GM12878 (cell line): Measurements from ENCODE around the gene TTLL11. TPM values are rescaled to one million over a fixed set of nuclear protein-coding genes. Genes with fewer than 3 reads are reported as not detected.

Source experiments
- ATAC-seq: fragments of 200-7000 bp; cut with Tn5 transposase; 3 replicates; pipeline ENCODE4 v1.9.1; 2020; ENCODE audit warnings: mild to moderate bottlenecking, moderate library complexity
- BruUV-seq: library from RNA; stranded (reverse); fragments of 400-500 nt; replicated peaks from 2 replicates; lab custom pipeline; 2021; lab: Mats Ljungman, UMichigan
- CTCF ChIA-PET: fragments of 300-600 bp; sonication (Branson Sonifier 250); formaldehyde crosslinking; extraction: SDS; loops from one replicate; lab custom pipeline; 2021; ENCODE audit warnings: inconsistent platforms; lab: Yijun Ruan, JAX
- POLR2A ChIA-PET: fragments of 350-600 bp; formaldehyde crosslinking; extraction: SDS; loops from one replicate; lab custom pipeline; 2021; ENCODE audit warnings: inconsistent platforms; lab: Charles Lee
- RAD21 ChIA-PET: fragments of 300-600 bp; sonication (Branson Sonifier 250); formaldehyde crosslinking; loops from one replicate; lab custom pipeline; 2023; ENCODE audit warnings: antibody characterized with exemption; ENCODE audit not compliant: unreplicated experiment; lab: Charles Lee
- SMC1A ChIA-PET: fragments of 300-600 bp; sonication (Branson Sonifier 250); formaldehyde crosslinking; loops from one replicate; lab custom pipeline; 2023; ENCODE audit not compliant: unreplicated experiment, uncharacterized antibody; lab: Charles Lee
- DNase-seq: peaks from one replicate; pipeline ENCODE4 v3.0.0-alpha.2; 2011; ENCODE audit warnings: low read depth, low spot score
- FAIRE-seq: peaks from 3 replicates; lab custom pipeline; 2011; peaks lifted over from hg19 to GRCh38; lab: Jason Lieb, UNC
- H2AFZ ChIP-seq: 2 replicates; pipeline ENCODE4 v1.6.0; 2011; ENCODE audit warnings: low read depth, low read length, control low read depth; ENCODE audit not compliant: control insufficient read depth
- H3K27ac ChIP-seq: 2 replicates; pipeline ENCODE4 v1.5.1; 2011; ENCODE audit warnings: control low read depth; ENCODE audit not compliant: control insufficient read depth, insufficient read depth
- H3K27me3 ChIP-seq, 2 experiments: replicated peaks in 1 of 2; 2 replicates each; pipeline versions ENCODE4 v1.6.0 to v1.6.1; 2011; ENCODE audit warnings: low read length in 1 of 2; ENCODE audit not compliant: control insufficient read depth in 2 of 2, insufficient read depth in 2 of 2
- H3K36me3 ChIP-seq, 2 experiments: 2 replicates each; pipeline ENCODE4 v1.5.1; 2011; ENCODE audit warnings: low read length in 1 of 2; ENCODE audit not compliant: control insufficient read depth in 2 of 2, insufficient read depth in 2 of 2
- H3K4me1 ChIP-seq: 2 replicates; pipeline ENCODE4 v1.6.1; 2011; ENCODE audit warnings: mild to moderate bottlenecking, low read length, moderate library complexity, mixed read lengths; ENCODE audit not compliant: control insufficient read depth, insufficient read depth
- H3K4me2 ChIP-seq: 2 replicates; pipeline ENCODE4 v1.6.0; 2011; ENCODE audit warnings: control low read depth; ENCODE audit not compliant: control insufficient read depth, insufficient read depth
- H3K4me3 ChIP-seq: fragments of 200-600 bp; sonication (generic); 2 replicates; pipeline ENCODE4 v1.5.1; 2016
- H3K79me2 ChIP-seq: 2 replicates; pipeline ENCODE4 v1.6.0; 2011; ENCODE audit warnings: low read length; ENCODE audit not compliant: control insufficient read depth, insufficient read depth
- H3K9ac ChIP-seq: 2 replicates; pipeline ENCODE4 v1.8.0; 2011; ENCODE audit warnings: low read length, control low read depth, mixed read lengths; ENCODE audit not compliant: control insufficient read depth, insufficient read depth
- H3K9me3 ChIP-seq: replicated peaks from 3 replicates; pipeline ENCODE4 v1.5.1; 2011; ENCODE audit warnings: mild to moderate bottlenecking, low read length; ENCODE audit not compliant: control insufficient read depth, insufficient read depth
- H4K20me1 ChIP-seq: 2 replicates; pipeline ENCODE4 v1.6.0; 2011; ENCODE audit not compliant: control insufficient read depth, insufficient read depth
- CEBPZ ChIP-seq: fragments of 150-350 bp; IDR thresholded peaks from 2 replicates; pipeline ENCODE4 v1.6.1; 2016; ENCODE audit warnings: low read depth, low read length
- CHD1 ChIP-seq: IDR thresholded peaks from 2 replicates; pipeline ENCODE4 v1.6.1; 2012; ENCODE audit warnings: low read depth, low read length, improper control_type of control experiment
- CREB1 ChIP-seq: IDR thresholded peaks from 2 replicates; pipeline ENCODE4 v1.6.1; 2012; ENCODE audit warnings: low read depth, mild to moderate bottlenecking, inconsistent platforms
- CREM ChIP-seq: IDR thresholded peaks from 2 replicates; pipeline ENCODE4 v1.6.1; 2014; ENCODE audit warnings: antibody characterized with exemption, low read depth
- FOXK2 ChIP-seq: fragments of 450-650 bp; IDR thresholded peaks from 2 replicates; pipeline ENCODE4 v1.6.1; 2017; ENCODE audit warnings: mild to moderate bottlenecking, moderate library complexity
- IKZF2 ChIP-seq, 2 experiments: fragments of 450-650 bp; IDR thresholded peaks; 2 replicates each; pipeline ENCODE4 v1.6.1; 2017; ENCODE audit warnings: mild to moderate bottlenecking in 2 of 2, moderate library complexity in 2 of 2
- IRF4 ChIP-seq: IDR thresholded peaks from 2 replicates; pipeline ENCODE4 v1.6.1; 2011; ENCODE audit warnings: low read depth, low read length
- NR2C1 ChIP-seq: fragments of 450-650 bp; IDR thresholded peaks from 2 replicates; pipeline ENCODE4 v1.6.1; 2017; ENCODE audit warnings: antibody characterized with exemption, mild to moderate bottlenecking, moderate library complexity
- RELB ChIP-seq: fragments of 450-650 bp; IDR thresholded peaks from 2 replicates; pipeline ENCODE4 v1.6.1; 2017; ENCODE audit warnings: low read depth, mild to moderate bottlenecking, moderate library complexity
- TARDBP ChIP-seq: IDR thresholded peaks from 2 replicates; pipeline ENCODE4 v1.6.1; 2016; ENCODE audit warnings: borderline replicate concordance
- WGBS: methylation state at CpG from one replicate; pipeline ENCODE4 v1.1.6; 2016; ENCODE audit warnings: low lambda C conversion rate; ENCODE audit not compliant: insufficient replicate concordance, insufficient coverage; ENCODE audit errors: missing lambda C conversion rate; 5-methylcytosine and 5-hydroxymethylcytosine counted together
- in situ Hi-C: fragments of 300-500 bp; cut with MboI; formaldehyde crosslinking; loops from 9 replicates; pipeline ENCODE4 v1.14.3; 2018; ENCODE audit warnings: mixed read lengths
- intact Hi-C: fragments of 100-400 bp; cut with micrococcal nuclease; formaldehyde crosslinking; loops from one replicate; pipeline ENCODE4 v1.14.2; 2022; ENCODE audit not compliant: unreplicated experiment
- polyA plus RNA-seq, 11 experiments: library from polyadenylated mRNA; depleted of rRNA in 4 of 11; unstranded in 6 of 11; stranded (reverse) in 5 of 11; fragments of >200 nt; fragmentation: Nextera tagmentation in 4 of 11; fragmentation: Illumina TruSeq in 1 of 11; extraction: Ambion mirVana in 4 of 11; extraction: Trizol in 1 of 11; gene quantifications; 1 replicate in 1 of 11; 2 replicates in 10 of 11; pipeline versions ENCODE4 v1.2.1 to v1.2.3, GENCODE V29; 2011 to 2016; ENCODE audit warnings: inconsistent platforms in 2 of 11, missing spikeins in 2 of 11, low read depth in 1 of 11
- total RNA-seq, 4 experiments: library from RNA; depleted of rRNA in 3 of 4; stranded (reverse); fragments of >200 nt in 3 of 4; fragmentation: Illumina TruSeq in 1 of 4; extraction: Trizol in 1 of 4; gene quantifications; 2 replicates each; pipeline versions ENCODE4 v1.2.1 to v1.2.3, GENCODE V29; 2013 to 2021

The TTLL11 gene
- total and polyA plus RNA-seq, 10 of the 15 experiments (the other 5 are each of a cell fraction or from before 2014, with no cell fraction given) = 1.2 to 3.7 (median 2.9) TPM

GRCh38 chr9:121785673-121786542 lies 307.2 kb downstream of the TTLL11 start:
- no peak for ATAC-seq
- RAD21 ChIA-PET = no interaction called here
- no peaks in the 10 kb centered on the region for H3K4me1 ChIP-seq
- H3K36me3 ChIP-seq = no peaks in the 10 kb centered on the region
- no peak for DNase-seq
- in situ Hi-C loops = no loop called here
- no peaks in the 10 kb centered on the region for H4K20me1 ChIP-seq
- no peaks in the 10 kb centered on the region for H3K79me2 ChIP-seq
- FAIRE-seq = no peak
- POLR2A ChIA-PET = no interaction called here
- H2AFZ ChIP-seq = no peak overlapping the region
- H3K4me3 ChIP-seq = no peak overlapping the region
- intact Hi-C loops = no loop called here
- CTCF ChIA-PET = no interaction called here
- BruUV-seq = no TSS peak
- peaks cover 3 to 8% of the 10 kb centered on the region in 2 experiments; a peak in 3 of 4 replicates for H3K27me3 ChIP-seq
- no peak overlapping the region for H3K9ac ChIP-seq
- no peak overlapping the region for H3K4me2 ChIP-seq
- no peak overlapping the region for H3K27ac ChIP-seq
- WGBS = 12% methylated on average over 9 of the region's 11 CpGs
- H3K9me3 ChIP-seq = no peaks in the 10 kb centered on the region
- SMC1A ChIA-PET = no interaction called here
- TF ChIP-seq CHD1 (no peak), IRF4 (no peak), RELB (no peak), IKZF2 (IDR thresholded peaks at IDR 0.05) (no peak), CREM (no peak), CEBPZ (no peak), FOXK2 (no peak), NR2C1 (no peak), CREB1 (no peak), TARDBP (no peak)
